ENCODE data around the gene MAP3K2.

Gene MAP3K2

DNA sequence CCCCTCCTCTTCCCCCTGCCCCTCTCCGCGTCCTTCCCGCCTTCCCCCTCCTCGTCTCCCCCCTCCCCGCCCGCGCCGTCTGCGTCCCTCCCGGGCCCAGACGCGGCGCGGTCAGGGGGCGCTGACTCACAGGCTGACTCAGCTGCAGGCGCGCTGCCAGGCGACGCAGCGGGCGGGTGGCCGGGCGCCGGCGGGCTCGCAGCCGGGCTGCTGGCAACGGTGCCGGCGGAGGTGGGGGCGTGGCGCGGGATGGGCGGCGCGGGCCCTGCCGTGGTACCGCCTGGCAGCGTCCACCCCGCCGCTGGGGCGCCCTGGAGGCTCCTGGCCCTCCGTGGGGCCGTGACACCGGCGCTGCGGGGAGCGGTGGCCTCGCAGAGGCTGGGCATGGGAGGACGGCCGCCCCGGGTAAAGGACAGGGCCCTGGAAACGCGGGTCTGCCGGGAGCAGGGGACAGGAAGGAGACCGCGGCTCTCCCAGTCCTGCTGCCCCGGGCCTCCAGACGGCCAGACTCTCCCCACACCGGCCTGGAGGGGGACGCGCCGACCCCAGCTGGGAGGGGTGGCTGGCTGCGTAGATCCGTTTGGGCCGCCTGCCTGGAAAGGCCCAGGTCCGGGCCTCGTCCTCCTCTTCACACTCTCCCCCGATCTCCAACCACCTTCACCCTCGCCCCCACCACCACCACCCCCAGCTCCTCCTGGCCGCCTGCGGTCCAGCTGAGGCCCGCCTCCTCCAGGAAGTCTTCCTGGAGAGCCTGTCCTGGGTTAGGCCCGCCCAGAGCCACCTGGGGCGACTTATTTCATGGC, 20.4 kb upstream of the MAP3K2 start:
- peak; percentile 88 for DNase-seq (ENCODE audit: low spot score)
- peak overlapping the region; percentile 90 for H3K27ac ChIP-seq
- CTCF ChIA-PET = interaction anchor here (0.8 kb wide), 1 partner anchor 211 kb away, joined by 3 read pairs; no protein-coding TSS in a partner anchor
- POLR2A ChIA-PET (ENCODE audit: low non-redundant PET) = no interaction called here
- no peak for TF ChIP-seq CTCF (conservative IDR thresholded peaks at IDR 0.05; ENCODE audit: low read depth)

GRCh38 chr2:127407661-127408003, 19.9 kb upstream of the MAP3K2 start:
- TF ChIP-seq CTCF (conservative IDR thresholded peaks at IDR 0.05; ENCODE audit: low read depth) = no peak
- peak overlapping the region; percentile 90 for H3K27ac ChIP-seq
- DNase-seq (ENCODE audit: low spot score) = no peak
- ChIA-PET POLR2A (ENCODE audit: low non-redundant PET) (no interaction called here), CTCF (interaction anchor here (0.8 kb wide), 1 partner anchor 210 kb away, joined by 3 read pairs; no protein-coding TSS in a partner anchor)

DNA sequence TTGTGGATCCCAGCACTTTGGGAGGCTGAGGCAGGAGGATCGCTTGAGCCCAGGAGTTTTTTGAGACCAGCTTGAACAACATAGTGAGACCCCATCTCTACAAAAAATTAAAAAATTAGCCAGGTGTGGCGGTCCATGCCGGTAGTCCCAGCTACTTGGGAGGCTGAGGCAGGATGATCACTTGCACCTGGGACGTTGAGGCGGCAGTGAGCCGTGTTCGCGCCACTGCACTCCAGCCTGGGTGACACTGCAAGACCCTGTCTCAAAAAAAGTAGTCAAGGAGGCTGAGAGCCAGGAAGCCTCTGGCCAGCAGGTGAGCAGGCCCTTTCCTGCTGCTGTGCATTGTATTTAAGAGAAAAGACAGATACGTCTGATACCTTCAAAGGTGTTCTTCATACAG, 19.3 kb upstream of the MAP3K2 start:
- DNase-seq (ENCODE audit: low spot score) = no peak
- CTCF ChIA-PET = interaction anchor here (0.8 kb wide), 1 partner anchor 210 kb away, joined by 3 read pairs; no protein-coding TSS in a partner anchor
- POLR2A ChIA-PET (ENCODE audit: low non-redundant PET) = no interaction called here
- no peak for TF ChIP-seq CTCF (conservative IDR thresholded peaks at IDR 0.05; ENCODE audit: low read depth)
- H3K27ac ChIP-seq = peak overlapping the region; percentile 90

DNA sequence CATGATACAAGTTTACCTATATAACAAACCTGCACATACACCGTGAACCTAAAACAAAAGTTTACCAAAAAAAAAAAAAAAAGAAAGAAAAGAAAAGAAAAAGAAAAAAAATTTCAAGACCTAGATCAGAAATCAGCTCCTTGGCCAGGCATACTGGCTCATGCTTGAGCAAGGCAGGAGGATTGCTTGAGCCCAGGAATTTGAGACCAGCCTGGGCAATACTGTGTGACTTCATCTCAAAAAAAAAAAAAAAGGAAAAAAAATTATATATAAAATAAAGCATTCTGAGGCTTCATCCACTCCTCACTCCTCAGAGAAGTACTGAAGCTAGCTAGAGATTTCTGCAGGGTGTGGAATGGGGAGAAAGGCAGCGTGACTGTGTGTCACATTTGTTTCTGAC, 18.7 kb upstream of the MAP3K2 start:
- no peak for TF ChIP-seq CTCF (conservative IDR thresholded peaks at IDR 0.05; ENCODE audit: low read depth)
- H3K27ac ChIP-seq = peak overlapping the region; percentile 90; the same call in 1 of the 2 replicates
- no peak for DNase-seq (ENCODE audit: low spot score)
- CTCF ChIA-PET = interaction anchor here (0.6 kb wide), 1 partner anchor 28 kb away, joined by 3 read pairs; no protein-coding TSS in a partner anchor
- POLR2A ChIA-PET (ENCODE audit: low non-redundant PET) = no interaction called here

DNA sequence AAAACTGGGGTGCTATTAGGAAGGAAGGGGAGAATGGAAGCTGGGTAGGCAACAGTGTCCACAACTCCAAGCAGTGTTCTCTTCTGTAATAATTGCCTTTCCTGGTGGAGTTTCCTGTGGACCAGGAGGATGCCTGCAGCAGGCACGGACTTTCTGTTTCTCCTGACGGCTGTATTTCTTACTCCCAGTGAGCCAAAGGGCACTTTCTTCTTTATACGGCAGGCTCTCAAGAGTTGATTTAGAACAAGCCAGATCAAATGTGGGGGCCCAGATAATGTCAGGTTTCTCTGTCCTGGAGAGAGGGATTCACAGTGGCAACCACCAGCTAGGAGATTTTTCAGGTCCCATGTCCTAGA, 17.5 kb upstream of the MAP3K2 start:
- CTCF ChIA-PET = no interaction called here
- DNase-seq (ENCODE audit: low spot score) = no peak
- no peak for TF ChIP-seq CTCF (conservative IDR thresholded peaks at IDR 0.05; ENCODE audit: low read depth)
- H3K27ac ChIP-seq = peak overlapping the region; percentile 45; the same call in 1 of the 2 replicates
- POLR2A ChIA-PET (ENCODE audit: low non-redundant PET) = no interaction called here

GRCh38 chr2:127404466-127405254, 16.9 kb upstream of the MAP3K2 start:
- CTCF ChIA-PET = no interaction called here
- POLR2A ChIA-PET (ENCODE audit: low non-redundant PET) = no interaction called here
- no peak for TF ChIP-seq CTCF (conservative IDR thresholded peaks at IDR 0.05; ENCODE audit: low read depth)
- no peak for DNase-seq (ENCODE audit: low spot score)
- peak overlapping the region; percentile 45; the same call in 1 of the 2 replicates for H3K27ac ChIP-seq
